Activated gamma-delta T cell treated with Interleukin-2 at 50 U/mL for 16 hours (primary cell): Measurements from ENCODE around the gene GNB3.
"Not testable (repeated sequence)": the region's sequence is repeated elsewhere in the genome, so short reads cannot be mapped to it uniquely, and the experiment has no call there.

Experiments
- DNase-seq: peaks from one replicate; pipeline ENCODE4 v3.0.0-alpha.2; 2020

The GNB3 gene

DNA sequence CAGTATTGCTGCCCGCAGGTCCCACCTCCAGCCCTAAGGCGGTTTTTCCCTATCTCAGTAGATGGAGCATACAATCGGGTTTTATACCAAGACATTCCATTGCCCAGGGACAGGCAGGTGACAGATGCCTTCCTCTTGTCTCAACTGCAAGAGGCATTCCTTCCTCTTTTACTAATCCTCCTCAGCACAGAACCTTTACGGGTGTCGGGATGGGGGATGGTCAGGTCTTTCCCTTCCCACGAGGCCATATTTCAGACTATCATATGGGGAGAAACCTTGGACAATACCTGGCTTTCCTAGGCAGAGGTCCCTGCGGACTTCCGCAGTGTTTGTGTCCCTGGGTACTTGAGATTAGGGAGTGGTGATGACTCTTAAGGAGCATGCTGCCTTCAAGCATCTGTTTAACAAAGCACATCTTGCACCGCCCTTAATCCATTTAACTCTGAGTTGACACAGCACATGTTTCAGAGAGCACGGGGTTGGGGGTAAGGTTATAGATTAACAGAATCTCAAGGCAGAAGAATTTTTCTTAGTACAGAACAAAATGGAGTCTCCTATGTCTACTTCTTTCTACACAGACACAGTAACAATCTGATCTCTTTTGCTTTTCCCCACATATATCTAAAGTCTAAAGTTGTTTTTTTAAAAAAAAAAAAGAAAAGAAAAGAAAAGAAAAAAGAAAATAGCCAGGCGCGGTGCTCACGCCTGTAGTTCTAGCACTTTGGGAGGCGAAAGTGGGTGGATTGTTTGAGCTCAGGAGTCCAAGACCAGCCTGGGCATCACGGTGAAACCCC is 45.7 kb downstream of the GNB3 start:
- DNase-seq: not testable (repeated sequence)

DNA sequence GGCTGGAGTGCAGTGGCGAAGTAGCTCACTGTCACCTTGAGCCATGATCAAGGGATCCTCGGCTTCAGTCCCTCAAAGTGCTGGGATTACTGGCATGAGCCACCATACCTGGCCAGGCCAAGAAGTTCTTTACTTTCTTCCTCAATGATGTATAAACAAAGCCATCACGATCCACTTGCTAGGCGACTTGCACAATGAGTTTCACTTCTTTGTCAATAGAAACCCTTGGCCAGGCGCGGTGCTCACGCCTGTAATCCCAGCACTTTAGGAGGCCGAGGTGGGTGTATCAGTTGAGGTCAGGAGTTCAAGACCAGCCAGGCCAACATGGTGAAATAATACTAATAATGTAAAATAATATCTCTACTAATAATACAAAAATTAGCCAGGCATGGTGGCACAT is 46.7 kb downstream of the GNB3 start:
- no peak for DNase-seq

DNA sequence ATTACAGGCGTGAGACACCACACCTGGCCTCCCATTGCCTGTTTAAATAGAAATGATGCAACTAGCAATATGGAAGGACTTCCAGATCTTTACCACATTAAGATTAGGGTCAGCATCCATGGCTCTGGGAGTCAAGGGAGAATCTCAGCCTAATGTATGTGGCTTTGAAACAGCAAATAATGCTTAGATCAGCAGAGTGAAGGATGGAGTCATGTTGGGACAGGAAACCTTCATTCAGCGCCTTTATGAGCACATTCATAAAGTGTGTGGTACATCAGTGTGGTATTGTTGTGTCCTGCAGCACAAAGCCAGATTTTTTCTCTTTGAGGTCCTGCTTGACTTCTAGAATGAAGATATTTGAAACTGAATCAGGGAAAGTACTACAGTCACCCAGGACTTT is 47.6 kb downstream of the GNB3 start:
- DNase-seq: no peak

DNA sequence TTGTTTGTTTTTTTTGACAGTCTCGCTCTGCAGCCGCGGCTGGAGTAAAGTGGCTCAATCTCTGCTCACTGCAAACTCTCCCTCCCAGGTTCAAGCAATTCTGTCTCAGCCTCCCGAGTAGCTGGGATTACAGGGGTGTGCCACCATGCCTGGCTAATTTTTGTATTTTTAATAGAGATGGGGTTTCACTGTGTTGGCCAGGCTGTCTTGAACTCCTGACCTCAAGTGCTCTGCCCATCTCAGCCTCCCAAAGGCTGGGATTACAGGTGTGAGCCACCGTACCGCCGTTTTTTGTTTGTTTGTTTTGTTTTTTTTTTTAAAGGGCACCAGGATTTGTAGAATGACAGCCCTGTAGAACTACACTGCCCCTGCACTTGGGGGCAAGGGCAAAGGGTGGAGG is 48.1 kb downstream of the GNB3 start:
- DNase-seq: not testable (repeated sequence)

DNA sequence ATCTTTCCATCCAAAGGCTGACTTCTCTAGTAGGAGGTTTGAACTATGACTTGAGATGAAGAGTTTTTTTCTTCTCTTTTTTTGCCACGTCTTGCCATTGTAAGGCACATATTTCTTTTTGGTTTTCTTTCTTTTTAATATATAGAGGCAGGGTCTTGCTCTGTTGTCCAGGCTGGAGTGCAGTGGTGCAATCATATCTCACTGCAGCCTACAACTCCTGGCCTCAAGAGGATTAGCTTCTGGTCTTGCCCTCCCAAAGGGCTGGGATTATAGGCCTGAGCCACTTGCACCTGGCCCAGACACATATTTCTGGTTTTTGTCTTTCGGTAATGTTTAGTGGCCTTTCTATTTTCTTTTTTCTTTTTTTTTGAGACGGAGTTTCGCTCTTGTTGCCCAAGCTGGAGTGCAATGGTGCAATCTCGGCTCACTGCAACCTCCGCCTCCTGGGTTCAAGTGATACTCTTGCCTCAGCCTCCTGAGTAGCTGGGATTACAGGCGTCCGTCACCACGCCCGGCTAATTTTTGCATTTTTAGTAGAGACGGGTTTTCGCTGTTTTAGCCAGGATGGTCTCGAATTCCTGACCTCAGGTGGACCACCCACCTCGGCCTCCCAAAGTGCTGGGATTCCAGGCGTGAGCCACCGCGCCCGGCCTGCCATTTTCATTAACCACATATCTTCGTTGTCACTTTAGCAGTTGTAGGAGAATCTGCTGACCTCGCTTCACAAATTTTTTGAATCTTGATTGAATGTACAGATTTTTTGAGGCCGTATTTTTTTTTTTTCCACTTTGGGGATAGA is 49.2 kb downstream of the GNB3 start:
- DNase-seq: not testable (repeated sequence)

DNA sequence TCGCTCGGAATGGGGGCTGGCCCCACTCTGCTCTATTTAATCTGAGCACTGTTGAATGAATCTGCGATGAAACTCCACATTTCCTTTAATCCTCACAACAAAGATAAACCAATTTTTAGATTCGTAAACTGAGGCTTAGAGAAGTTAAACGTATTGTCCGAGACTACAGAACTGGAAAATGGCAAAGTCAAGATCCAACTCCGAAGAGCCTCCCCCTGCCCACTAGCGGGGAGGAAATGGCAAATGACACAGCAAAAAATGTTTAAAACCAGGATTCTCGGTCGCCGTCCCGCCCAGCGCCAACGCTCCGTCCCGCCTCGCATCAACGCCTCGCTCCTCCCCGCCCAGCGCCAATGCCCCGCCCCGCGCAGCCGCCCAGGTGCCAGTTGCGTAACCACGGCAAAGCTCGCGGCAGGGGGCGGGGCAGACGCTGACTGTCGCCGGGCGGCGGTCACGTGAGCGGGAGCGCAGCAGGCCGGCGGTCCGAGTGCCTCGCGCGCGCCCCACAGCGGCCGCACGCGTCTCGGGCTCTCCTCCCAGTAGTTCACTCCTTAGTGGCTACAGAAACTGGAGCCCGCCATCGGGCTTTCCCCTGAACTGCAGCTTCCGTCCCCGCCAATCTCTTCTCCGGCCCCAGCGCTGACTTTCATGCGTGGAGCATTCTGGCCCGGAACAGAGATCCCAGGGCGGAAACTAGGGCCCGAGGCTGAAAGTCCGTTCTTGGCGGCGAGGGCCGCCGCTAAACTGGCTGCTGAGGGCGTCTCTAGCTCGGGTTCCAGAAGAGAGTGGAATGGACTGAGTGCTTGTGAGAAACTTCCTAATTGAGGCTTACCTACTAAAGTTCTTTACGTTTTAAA is 50.3 kb downstream of the GNB3 start:
- DNase-seq: peak; percentile 99

DNA sequence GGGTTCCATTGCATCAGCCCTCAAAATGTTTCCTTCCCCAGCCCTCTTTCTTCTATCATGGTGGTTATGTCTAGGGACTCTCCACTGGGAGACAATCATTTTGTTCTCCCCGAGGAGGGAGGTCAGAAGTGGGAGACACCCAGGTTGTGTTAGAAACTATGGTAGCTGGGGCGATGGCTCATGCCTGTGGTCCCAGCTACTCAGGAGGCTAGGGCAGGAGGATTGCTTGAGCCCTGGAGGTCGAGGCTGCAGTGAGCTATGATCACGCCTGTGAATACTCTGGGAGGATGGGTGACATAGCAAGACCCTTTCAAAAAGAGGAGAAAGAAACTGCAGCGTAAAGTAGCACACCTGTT is 50.9 kb downstream of the GNB3 start:
- no peak for DNase-seq

DNA sequence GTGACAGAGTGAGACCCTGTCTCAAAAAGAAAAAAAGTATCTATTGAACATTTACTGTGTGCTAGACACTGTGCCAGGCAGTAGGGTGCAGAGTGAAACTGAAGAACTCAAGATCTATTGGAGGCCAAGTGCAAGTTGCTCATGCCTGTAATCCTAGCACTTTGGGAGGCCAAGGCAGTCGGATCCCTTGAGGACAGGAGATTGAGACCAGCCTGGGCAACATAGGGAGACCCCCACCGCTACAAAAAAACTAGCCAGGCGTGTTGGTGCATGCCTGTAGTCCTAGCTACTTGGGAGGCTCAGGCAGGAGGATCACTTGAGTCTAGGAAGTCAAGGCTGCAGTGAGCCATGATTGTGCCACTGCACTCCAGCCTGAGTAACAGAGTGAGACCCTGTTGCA is 52.0 kb downstream of the GNB3 start:
- DNase-seq: not testable (repeated sequence)

DNA sequence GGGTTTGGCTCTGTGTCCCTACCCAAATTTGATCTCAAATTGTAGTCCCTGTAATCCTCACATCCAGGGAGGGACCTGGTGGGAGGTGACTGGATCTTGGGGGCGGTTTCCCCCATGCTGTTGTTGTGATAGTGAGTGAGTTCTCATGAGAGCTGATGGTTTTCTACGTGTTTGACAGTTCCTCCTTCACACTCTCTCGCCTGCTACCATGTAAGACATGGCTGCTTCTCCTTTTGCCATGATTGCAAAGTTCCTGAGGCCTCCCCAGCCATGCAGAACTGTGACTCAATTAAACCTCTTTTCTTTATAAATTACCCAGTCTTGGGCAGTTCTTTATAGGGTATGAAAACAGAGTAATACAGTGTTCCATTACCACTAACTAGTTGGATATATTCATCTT is 53.6 kb downstream of the GNB3 start:
- DNase-seq: no peak
